GM12864 (cell line): ENCODE measurements around the gene LANCL3.
"Not testable (repeated sequence)": the region's sequence is repeated elsewhere in the genome, so short reads cannot be mapped to it uniquely, and the experiment has no call there.

Experiments used
- DNase-seq: peaks from one replicate; pipeline ENCODE4 v3.0.0-alpha.2; 2011; ENCODE audit warnings: low read depth
- H3K4me3 ChIP-seq: 2 replicates; pipeline ENCODE4 v1.5.1; 2011; ENCODE audit warnings: mild to moderate bottlenecking, low read depth, low read length, control low read depth
- TF ChIP-seq, protein P1 (sequence below): IDR thresholded peaks from 2 replicates; pipeline ENCODE4 v1.5.1; 2011; ENCODE audit warnings: low read depth, mild to moderate bottlenecking, moderate library complexity, low read length, control low read depth, inconsistent platforms; ENCODE audit errors: missing control alignments

LANCL3 gene

GRCh38 chrX:37640142-37640541, 68.7 kb downstream of the LANCL3 start:
- no peak overlapping the region for H3K4me3 ChIP-seq
- DNase-seq, result no peak
- TF ChIP-seq, protein P1, sequence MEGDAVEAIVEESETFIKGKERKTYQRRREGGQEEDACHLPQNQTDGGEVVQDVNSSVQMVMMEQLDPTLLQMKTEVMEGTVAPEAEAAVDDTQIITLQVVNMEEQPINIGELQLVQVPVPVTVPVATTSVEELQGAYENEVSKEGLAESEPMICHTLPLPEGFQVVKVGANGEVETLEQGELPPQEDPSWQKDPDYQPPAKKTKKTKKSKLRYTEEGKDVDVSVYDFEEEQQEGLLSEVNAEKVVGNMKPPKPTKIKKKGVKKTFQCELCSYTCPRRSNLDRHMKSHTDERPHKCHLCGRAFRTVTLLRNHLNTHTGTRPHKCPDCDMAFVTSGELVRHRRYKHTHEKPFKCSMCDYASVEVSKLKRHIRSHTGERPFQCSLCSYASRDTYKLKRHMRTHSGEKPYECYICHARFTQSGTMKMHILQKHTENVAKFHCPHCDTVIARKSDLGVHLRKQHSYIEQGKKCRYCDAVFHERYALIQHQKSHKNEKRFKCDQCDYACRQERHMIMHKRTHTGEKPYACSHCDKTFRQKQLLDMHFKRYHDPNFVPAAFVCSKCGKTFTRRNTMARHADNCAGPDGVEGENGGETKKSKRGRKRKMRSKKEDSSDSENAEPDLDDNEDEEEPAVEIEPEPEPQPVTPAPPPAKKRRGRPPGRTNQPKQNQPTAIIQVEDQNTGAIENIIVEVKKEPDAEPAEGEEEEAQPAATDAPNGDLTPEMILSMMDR, result no peak

GRCh38 chrX:37641859-37642258, 70.4 kb downstream of the LANCL3 start:
- TF ChIP-seq, protein P1, result no peak
- no peak for DNase-seq
- H3K4me3 ChIP-seq, result no peak overlapping the region

- H3K4me3 ChIP-seq, result no peak overlapping the region
- DNase-seq, result no peak
- TF ChIP-seq, protein P1, result no peak
These were observed 73.2 kb downstream of the LANCL3 start for GRCh38 chrX:37644381-37645305.

- no peak overlapping the region for H3K4me3 ChIP-seq
- no peak for DNase-seq
These were observed 74.8 kb downstream of the LANCL3 start for GRCh38 chrX:37646254-37646653.

GRCh38 chrX:37650879-37651278, 79.4 kb downstream of the LANCL3 start:
- not testable (repeated sequence) for DNase-seq, H3K4me3 ChIP-seq

More at GRCh38 chrX:37646254-37646653, 74.8 kb downstream of the LANCL3 start:
- TF ChIP-seq, protein P1, result no peak

DNA sequence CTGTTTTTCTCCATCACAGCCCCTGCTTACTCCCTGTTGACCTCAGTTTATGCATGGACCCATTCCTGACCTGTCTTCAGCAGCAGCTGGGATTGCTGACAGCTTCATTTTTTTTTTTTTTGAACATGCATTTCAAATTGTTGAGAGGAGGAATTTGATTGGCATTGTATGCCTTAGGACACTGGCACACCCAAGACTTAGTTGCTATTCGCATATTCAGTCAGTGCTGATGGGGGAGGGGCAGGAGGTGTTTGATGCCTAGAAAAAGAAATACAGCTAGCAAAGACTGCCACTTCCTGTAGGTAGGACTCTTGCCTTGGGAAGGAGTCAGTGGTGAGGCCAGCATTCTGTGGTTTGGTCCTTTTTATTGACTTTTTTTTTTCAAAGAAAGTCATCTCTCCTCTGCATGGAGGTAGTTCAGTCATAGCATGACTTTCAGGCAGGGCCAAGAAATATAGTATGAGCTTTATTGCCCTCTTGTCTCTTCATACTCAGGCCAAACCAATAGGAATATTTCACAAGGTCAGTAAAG, 80.5 kb downstream of the LANCL3 start:
- no peak overlapping the region for H3K4me3 ChIP-seq
- TF ChIP-seq, protein P1, result no peak
- no peak for DNase-seq

- no peak for DNase-seq
- TF ChIP-seq, protein P1, result no peak
- no peak overlapping the region for H3K4me3 ChIP-seq
These were observed 81.2 kb downstream of the LANCL3 start for GRCh38 chrX:37652589-37653231.
